Measurements from ENCODE around the gene AUTS2. TPM values are rescaled to one million over a fixed set of nuclear protein-coding genes. Genes with fewer than 3 reads are reported as not detected.

Gene AUTS2
- total and polyA plus RNA-seq, 9 of the 15 experiments (the other 6 are each of a cell fraction or from before 2014, with no cell fraction given), result 0.58 TPM; not detected in 8

- no peak for TF ChIP-seq MXI1 (IDR thresholded peaks at IDR 0.05; ENCODE audit: low read depth, low read length)
- no peak for TF ChIP-seq ZBTB17 (CRISPR knock-in tag; IDR thresholded peaks at IDR 0.05)
- TF ChIP-seq ZNF696 (CRISPR knock-in tag; conservative IDR thresholded peaks at IDR 0.05), result no peak
- Histone ChIP-seq H4K20me1 (replicated peaks; ENCODE audit: control insufficient read depth, insufficient read depth, low read length) (no peaks in the 10 kb centered on the region; the same call in 1 of the 2 replicates), H2AFZ (ENCODE audit: low read depth, low read length) (no peak overlapping the region), H3K9ac (ENCODE audit: insufficient read depth in 1 of 2, low read depth in 2 of 2, low read length in 2 of 2) (no peak overlapping the region), H3K4me3 (no peak overlapping the region), H3K36me3 (ENCODE audit: control insufficient read depth, insufficient read depth, low read length) (no peaks in the 10 kb centered on the region), H3K9me3 (replicated peaks; ENCODE audit: control insufficient read depth, insufficient read depth, low read depth, low read length) (no peaks in the 10 kb centered on the region), H3K4me1 (replicated peaks in 1 of 2; ENCODE audit: control insufficient read depth in 2 of 2, insufficient read depth in 2 of 2, low read length in 2 of 2) (no peaks in the 10 kb centered on the region), H3K27ac (ENCODE audit: extremely low read depth, low read depth, low read length) (no peak overlapping the region), H3K4me2 (ENCODE audit: insufficient read depth, low read length) (no peak overlapping the region), H3K79me2 (ENCODE audit: control insufficient read depth, insufficient read depth, low read length) (no peaks in the 10 kb centered on the region), H3K27me3 (ENCODE audit: control insufficient read depth in 2 of 2, insufficient read depth in 2 of 2, low read length in 2 of 2) (peaks cover 4 to 25% of the 10 kb centered on the region in 2 experiments; a peak in 3 of 5 replicates), H3K9me1 (ENCODE audit: control insufficient read depth, insufficient read depth, low read length) (no peaks in the 10 kb centered on the region)
- WGBS (ENCODE audit: insufficient coverage, low coverage, missing lambda C conversion rate), result 0% methylated on average over 4 of the region's 4 CpGs
- DNase-seq (ENCODE audit: extremely low read depth in 1 of 4, low spot score in 3 of 4), result no peak
- BruUV-seq (replicated peaks), result no TSS peak
- intact Hi-C loops (cut with micrococcal nuclease) (no loop called here), in situ Hi-C loops (cut with MboI) (no loop called here)
- ATAC-seq, result no peak
- ChIA-PET POLR2A (no interaction called here), CTCF (ENCODE audit: low intra/inter-chr PET ratio) (no interaction called here)
- FAIRE-seq, result no peak
These were observed 1111.8 kb downstream of the AUTS2 start for GRCh38 chr7:70710011-70710480.

- no peak for DNase-seq (ENCODE audit: extremely low read depth in 1 of 4, low spot score in 3 of 4)
- H3K9me1 ChIP-seq (ENCODE audit: control insufficient read depth, insufficient read depth, low read length), result no peaks in the 10 kb centered on the region
- FAIRE-seq, result no peak
- no peak overlapping the region for H3K4me3 ChIP-seq
- H3K4me2 ChIP-seq (ENCODE audit: insufficient read depth, low read length), result no peak overlapping the region
- H3K79me2 ChIP-seq (ENCODE audit: control insufficient read depth, insufficient read depth, low read length), result no peaks in the 10 kb centered on the region
- in situ Hi-C loops (cut with MboI) (no loop called here), intact Hi-C loops (cut with micrococcal nuclease) (no loop called here)
- H3K27me3 ChIP-seq (ENCODE audit: control insufficient read depth in 2 of 2, insufficient read depth in 2 of 2, low read length in 2 of 2), result peaks cover 4 to 25% of the 10 kb centered on the region in 2 experiments; a peak in 3 of 5 replicates
- H3K9ac ChIP-seq (ENCODE audit: insufficient read depth in 1 of 2, low read depth in 2 of 2, low read length in 2 of 2), result no peak overlapping the region
- 4% methylated on average over 3 of the region's 3 CpGs for WGBS (ENCODE audit: insufficient coverage, low coverage, missing lambda C conversion rate)
- H3K27ac ChIP-seq (ENCODE audit: extremely low read depth, low read depth, low read length), result no peak overlapping the region
- H3K9me3 ChIP-seq (replicated peaks; ENCODE audit: control insufficient read depth, insufficient read depth, low read depth, low read length), result no peaks in the 10 kb centered on the region
- H4K20me1 ChIP-seq (replicated peaks; ENCODE audit: control insufficient read depth, insufficient read depth, low read length), result no peaks in the 10 kb centered on the region; the same call in 1 of the 2 replicates
- H3K36me3 ChIP-seq (ENCODE audit: control insufficient read depth, insufficient read depth, low read length), result no peaks in the 10 kb centered on the region
- CTCF ChIA-PET (ENCODE audit: low intra/inter-chr PET ratio), result no interaction called here
- H2AFZ ChIP-seq (ENCODE audit: low read depth, low read length), result no peak overlapping the region
- no peak for ATAC-seq
- no TSS peak for BruUV-seq (replicated peaks)
- H3K4me1 ChIP-seq (replicated peaks in 1 of 2; ENCODE audit: control insufficient read depth in 2 of 2, insufficient read depth in 2 of 2, low read length in 2 of 2), result no peaks in the 10 kb centered on the region
- POLR2A ChIA-PET, result no interaction called here
- TF ChIP-seq ZBTB7A (IDR thresholded peaks at IDR 0.05; ENCODE audit: borderline replicate concordance, control insufficient read depth, low read depth, low read length) (no peak), MLX (CRISPR knock-in tag; conservative IDR thresholded peaks at IDR 0.05) (no peak), DACH1 (IDR thresholded peaks at IDR 0.05; ENCODE audit: partially characterized antibody) (no peak), SMAD1 (IDR thresholded peaks at IDR 0.05; ENCODE audit: low read depth, low read length, partially characterized antibody) (no peak), ZNF695 (CRISPR knock-in tag; IDR thresholded peaks at IDR 0.05) (no peak), NFIC (IDR thresholded peaks at IDR 0.05) (no peak), PCBP2 (IDR thresholded peaks at IDR 0.05; ENCODE audit: low read depth, low read length, poor library complexity, severe bottlenecking) (no peak), E4F1 (CRISPR knock-in tag; IDR thresholded peaks at IDR 0.05; ENCODE audit: borderline replicate concordance) (no peak)
These were observed 1112.4 kb downstream of the AUTS2 start for GRCh38 chr7:70710651-70711050.
